Panc1 (cell line): Measurements from ENCODE around the gene E2F6. TPM values are rescaled to one million over a fixed set of nuclear protein-coding genes. Genes with fewer than 3 reads are reported as not detected.

Experiments used
- ATAC-seq: fragments of 200-7000 bp; cut with Tn5 transposase; 2 replicates; pipeline ENCODE4 v1.9.1; 2020; ENCODE audit warnings: mild to moderate bottlenecking, moderate library complexity
- BruUV-seq: library from RNA; stranded (reverse); fragments of 400-500 nt; replicated peaks from 2 replicates; lab custom pipeline; 2021; lab: Mats Ljungman, UMichigan
- CTCF ChIA-PET: fragments of 300-600 bp; sonication (Branson Sonifier 250); formaldehyde crosslinking; loops from one replicate; lab custom pipeline; 2022; ENCODE audit warnings: antibody characterized with exemption; lab: Charles Lee
- POLR2A ChIA-PET: fragments of 300-600 bp; sonication (Branson Sonifier 250); formaldehyde crosslinking; loops from one replicate; lab custom pipeline; 2022; ENCODE audit warnings: antibody characterized with exemption; lab: Charles Lee
- DNase-seq: peaks from one replicate; pipeline ENCODE4 v3.0.0-alpha.2; 2010; ENCODE audit warnings: low read depth, low spot score
- H3K27ac ChIP-seq: 2 replicates; pipeline ENCODE4 v1.5.1; 2011; ENCODE audit warnings: mild to moderate bottlenecking, low read length, inconsistent platforms
- H3K27me3 ChIP-seq: fragments of 200-500 bp; sonication (Bioruptor generic); 2 replicates; pipeline ENCODE4 v1.6.0; 2014; ENCODE audit warnings: low read length, inconsistent platforms; ENCODE audit not compliant: control insufficient read depth, insufficient read depth
- H3K36me3 ChIP-seq: fragments of 200-500 bp; sonication (Bioruptor generic); 2 replicates; pipeline ENCODE4 v1.5.1; 2014; ENCODE audit warnings: inconsistent platforms, mild to moderate bottlenecking, low read length, moderate library complexity; ENCODE audit not compliant: control insufficient read depth, insufficient read depth
- H3K4me1 ChIP-seq: 2 replicates; pipeline ENCODE4 v1.5.1; 2011; ENCODE audit warnings: inconsistent platforms, mild to moderate bottlenecking, low read length, moderate library complexity; ENCODE audit not compliant: control insufficient read depth, insufficient read depth
- H3K4me3 ChIP-seq, 2 experiments: 2 replicates each; pipeline ENCODE4 v1.5.1; 2011 to 2012; ENCODE audit warnings: low read depth in 2 of 2, low read length in 2 of 2, mild to moderate bottlenecking in 2 of 2, inconsistent platforms in 1 of 2, moderate library complexity in 1 of 2
- H3K9me3 ChIP-seq: fragments of 200-500 bp; sonication (Bioruptor generic); 2 replicates; pipeline ENCODE4 v1.5.1; 2014; ENCODE audit warnings: low read depth, mild to moderate bottlenecking, inconsistent platforms, low read length, moderate library complexity; ENCODE audit not compliant: control insufficient read depth, insufficient read depth
- CTCF ChIP-seq: fragments of 450-650 bp; IDR thresholded peaks from 2 replicates; pipeline ENCODE4 v1.5.1; 2017; ENCODE audit warnings: mild to moderate bottlenecking
- POLR2AphosphoS5 ChIP-seq: IDR thresholded peaks from 2 replicates; pipeline ENCODE4 v1.6.1; 2012; ENCODE audit warnings: mild to moderate bottlenecking, low read depth, low read length, moderate library complexity
- REST ChIP-seq, 2 experiments: IDR thresholded peaks; 2 replicates each; pipeline ENCODE4 v1.6.1; 2011 to 2012; ENCODE audit warnings: low read depth in 2 of 2, control low read depth in 1 of 2, low read length in 1 of 2, mild to moderate bottlenecking in 1 of 2, moderate library complexity in 1 of 2; ENCODE audit not compliant: insufficient read depth in 1 of 2
- SIN3A ChIP-seq: IDR thresholded peaks from 2 replicates; pipeline ENCODE4 v1.6.1; 2012; ENCODE audit warnings: low read depth, mild to moderate bottlenecking, low read length, moderate library complexity, borderline replicate concordance; ENCODE audit not compliant: insufficient read depth
- TCF7L2 ChIP-seq: IDR thresholded peaks from 2 replicates; pipeline ENCODE4 v1.6.1; 2011; ENCODE audit warnings: mild to moderate bottlenecking, low read depth, low read length, inconsistent platforms
- in situ Hi-C: cut with HindIII; loops from 2 replicates; pipeline ENCODE4 v1.10.0; 2016; ENCODE audit warnings: low sequenced_read_pairs, low pct_unique_long_range_greater_than_20kb
- intact Hi-C: fragments of 100-400 bp; cut with micrococcal nuclease; formaldehyde crosslinking; loops from one replicate; pipeline ENCODE4 v1.10.0; 2022; ENCODE audit not compliant: unreplicated experiment
- total RNA-seq: library from RNA; stranded (reverse); gene quantifications from one replicate; pipeline ENCODE4 v1.2.1, GENCODE V29; 2021; ENCODE audit not compliant: unreplicated experiment

Gene E2F6
- total RNA-seq, 1 experiment from 2014 or later, result 23.9 TPM

- in situ Hi-C loops, result no loop called here
- Histone ChIP-seq H3K4me1 (no peaks in the 10 kb centered on the region), H3K4me3 (no peak overlapping the region), H3K9me3 (no peaks in the 10 kb centered on the region), H3K36me3 (no peaks in the 10 kb centered on the region), H3K27me3 (peaks cover 17% of the 10 kb centered on the region), H3K27ac (no peak overlapping the region)
- ChIA-PET CTCF (interaction anchor here (0.6 to 2.1 kb wide), 7 partner anchors 22 to 393 kb away, joined by 3 to 12 read pairs (median 9); no protein-coding TSS in a partner anchor), POLR2A (interaction anchor here (0.7 kb wide), 1 partner anchor 164 kb away, joined by 16 read pairs; no protein-coding TSS in a partner anchor)
- ATAC-seq, result no peak
- TF ChIP-seq SIN3A (no peak), POLR2AphosphoS5 (no peak), CTCF (no peak), TCF7L2 (no peak), REST (IDR thresholded peaks at IDR 0.05; ENCODE audit: insufficient read depth in 1 of 2, low read depth in 2 of 2, low read length in 1 of 2) (no peak)
- intact Hi-C loops, result loop anchor here (1.0 to 5.0 kb wide), 2 partner anchors 105 to 203 kb away; no protein-coding TSS in a partner anchor
- BruUV-seq, result no TSS peak
- no peak for DNase-seq
These were observed 13.1 kb upstream of the E2F6 start for GRCh38 chr2:11478899-11479605.

GRCh38 chr2:11477994-11478393, 12.0 kb upstream of the E2F6 start:
- intact Hi-C loops, result loop anchor here (1.0 to 5.0 kb wide), 2 partner anchors 106 to 204 kb away; no protein-coding TSS in a partner anchor
- ATAC-seq (peak; percentile 86), DNase-seq (peak; percentile 52)
- CTCF ChIA-PET, result interaction anchor here (1.0 to 2.1 kb wide), 2 partner anchors 105 to 107 kb away, joined by 9 to 16 read pairs; no protein-coding TSS in a partner anchor
- TF ChIP-seq REST (IDR thresholded peaks at IDR 0.05; ENCODE audit: insufficient read depth in 1 of 2, low read depth in 2 of 2, low read length in 1 of 2) (no peak), CTCF (peak; percentile 89)
- Histone ChIP-seq H3K4me3 (no peak overlapping the region), H3K27me3 (peaks cover 12% of the 10 kb centered on the region), H3K36me3 (no peaks in the 10 kb centered on the region), H3K4me1 (no peaks in the 10 kb centered on the region), H3K9me3 (no peaks in the 10 kb centered on the region), H3K27ac (no peak overlapping the region)
- no TSS peak for BruUV-seq
- POLR2A ChIA-PET, result no interaction called here
- in situ Hi-C loops, result no loop called here
